ENCODE results near the gene PREP. TPM values are rescaled to one million over a fixed set of nuclear protein-coding genes. Genes with fewer than 3 reads are reported as not detected.

PREP gene
- total and polyA plus RNA-seq, 12 donors, result 12.3 to 37.4 (median 26.8) TPM

GRCh38 chr6:105294129-105294528 lies 108.8 kb downstream of the PREP start:
- TF ChIP-seq, protein P1, sequence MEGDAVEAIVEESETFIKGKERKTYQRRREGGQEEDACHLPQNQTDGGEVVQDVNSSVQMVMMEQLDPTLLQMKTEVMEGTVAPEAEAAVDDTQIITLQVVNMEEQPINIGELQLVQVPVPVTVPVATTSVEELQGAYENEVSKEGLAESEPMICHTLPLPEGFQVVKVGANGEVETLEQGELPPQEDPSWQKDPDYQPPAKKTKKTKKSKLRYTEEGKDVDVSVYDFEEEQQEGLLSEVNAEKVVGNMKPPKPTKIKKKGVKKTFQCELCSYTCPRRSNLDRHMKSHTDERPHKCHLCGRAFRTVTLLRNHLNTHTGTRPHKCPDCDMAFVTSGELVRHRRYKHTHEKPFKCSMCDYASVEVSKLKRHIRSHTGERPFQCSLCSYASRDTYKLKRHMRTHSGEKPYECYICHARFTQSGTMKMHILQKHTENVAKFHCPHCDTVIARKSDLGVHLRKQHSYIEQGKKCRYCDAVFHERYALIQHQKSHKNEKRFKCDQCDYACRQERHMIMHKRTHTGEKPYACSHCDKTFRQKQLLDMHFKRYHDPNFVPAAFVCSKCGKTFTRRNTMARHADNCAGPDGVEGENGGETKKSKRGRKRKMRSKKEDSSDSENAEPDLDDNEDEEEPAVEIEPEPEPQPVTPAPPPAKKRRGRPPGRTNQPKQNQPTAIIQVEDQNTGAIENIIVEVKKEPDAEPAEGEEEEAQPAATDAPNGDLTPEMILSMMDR (IDR thresholded peaks at IDR 0.05), result no peak
- WGBS, 2 donors, result 96 to 97% methylated on average over 2 of the region's 2 CpGs
- intact Hi-C loops (cut with DNase I), result no loop called here

DNA sequence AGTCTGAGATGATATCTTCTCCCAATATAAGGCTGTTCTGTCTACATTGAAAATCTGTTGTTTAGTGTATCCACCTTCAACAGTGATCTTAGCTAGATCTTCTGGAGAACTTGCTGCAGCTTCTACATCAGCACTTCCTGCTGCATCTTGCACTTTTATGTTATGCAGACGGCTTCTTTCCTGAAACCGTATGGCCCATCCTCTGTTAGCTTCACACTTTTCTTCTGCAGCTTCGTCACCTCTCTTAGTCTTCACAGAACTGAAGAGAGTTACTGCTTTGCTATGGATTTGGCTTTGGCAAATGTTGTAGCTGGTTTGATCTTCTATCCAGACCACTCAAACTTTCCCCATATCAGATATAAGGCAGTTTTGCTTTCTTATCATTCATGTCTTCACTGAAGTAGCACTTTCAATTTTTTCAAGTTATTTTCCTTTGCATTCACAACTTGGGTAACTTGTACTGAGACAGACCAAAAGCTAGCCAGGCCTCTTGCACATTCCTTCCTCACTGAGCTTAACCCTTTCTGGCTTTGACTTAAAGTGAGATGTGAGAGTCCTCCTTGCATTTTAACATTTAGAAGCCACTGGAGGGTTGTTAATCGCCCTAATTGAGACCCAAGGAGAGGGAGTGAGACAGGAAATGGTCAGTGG lies 110.1 kb downstream of the PREP start:
- no peak overlapping the region for H3K4me3 ChIP-seq
- H3K9me3 ChIP-seq, result peaks cover 0 to 8% (median 0%) of the 10 kb centered on the region in 11 donors
- WGBS, 2 donors, result 94 to 96% methylated on average over 4 of the region's 4 CpGs
- TF ChIP-seq, protein P1 (IDR thresholded peaks at IDR 0.05), result no peak
- peaks cover 0 to 21% (median 0%) of the 10 kb centered on the region in 9 donors for H3K36me3 ChIP-seq
- DNase-seq (no peak), ATAC-seq (no peak)
- intact Hi-C loops (cut with DNase I), result no loop called here
- no peaks in the 10 kb centered on the region for H3K27me3 ChIP-seq
- H3K4me1 ChIP-seq, result no peaks in the 10 kb centered on the region
- H3K27ac ChIP-seq, result no peak overlapping the region

More at GRCh38 chr6:105294129-105294528, 108.8 kb downstream of the PREP start:
- H3K27me3 ChIP-seq, result no peaks in the 10 kb centered on the region
- DNase-seq (no peak), ATAC-seq (no peak)
- no peaks in the 10 kb centered on the region for H3K4me1 ChIP-seq
- H3K36me3 ChIP-seq, result peaks cover 0 to 10% (median 0%) of the 10 kb centered on the region in 9 donors
- H3K27ac ChIP-seq, result no peak overlapping the region
- no peak overlapping the region for H3K4me3 ChIP-seq
- H3K9me3 ChIP-seq, result peaks cover 0 to 8% (median 0%) of the 10 kb centered on the region in 11 donors

- Histone ChIP-seq H3K4me1 (no peaks in the 10 kb centered on the region), H3K27me3 (no peaks in the 10 kb centered on the region), H3K4me3 (no peak overlapping the region), H3K9me3 (peaks cover 0 to 8% (median 0%) of the 10 kb centered on the region in 11 donors), H3K27ac (no peak overlapping the region), H3K36me3 (peaks cover 0 to 34% (median 0%) of the 10 kb centered on the region in 9 donors)
- TF ChIP-seq, protein P1 (IDR thresholded peaks at IDR 0.05), result no peak
- ATAC-seq (no peak), DNase-seq (no peak)
- intact Hi-C loops (cut with DNase I), result no loop called here
- 98 to 100% methylated on average over 1 of the region's 1 CpG for WGBS, 2 donors
These were observed 111.4 kb downstream of the PREP start for GRCh38 chr6:105291525-105291924.

DNA sequence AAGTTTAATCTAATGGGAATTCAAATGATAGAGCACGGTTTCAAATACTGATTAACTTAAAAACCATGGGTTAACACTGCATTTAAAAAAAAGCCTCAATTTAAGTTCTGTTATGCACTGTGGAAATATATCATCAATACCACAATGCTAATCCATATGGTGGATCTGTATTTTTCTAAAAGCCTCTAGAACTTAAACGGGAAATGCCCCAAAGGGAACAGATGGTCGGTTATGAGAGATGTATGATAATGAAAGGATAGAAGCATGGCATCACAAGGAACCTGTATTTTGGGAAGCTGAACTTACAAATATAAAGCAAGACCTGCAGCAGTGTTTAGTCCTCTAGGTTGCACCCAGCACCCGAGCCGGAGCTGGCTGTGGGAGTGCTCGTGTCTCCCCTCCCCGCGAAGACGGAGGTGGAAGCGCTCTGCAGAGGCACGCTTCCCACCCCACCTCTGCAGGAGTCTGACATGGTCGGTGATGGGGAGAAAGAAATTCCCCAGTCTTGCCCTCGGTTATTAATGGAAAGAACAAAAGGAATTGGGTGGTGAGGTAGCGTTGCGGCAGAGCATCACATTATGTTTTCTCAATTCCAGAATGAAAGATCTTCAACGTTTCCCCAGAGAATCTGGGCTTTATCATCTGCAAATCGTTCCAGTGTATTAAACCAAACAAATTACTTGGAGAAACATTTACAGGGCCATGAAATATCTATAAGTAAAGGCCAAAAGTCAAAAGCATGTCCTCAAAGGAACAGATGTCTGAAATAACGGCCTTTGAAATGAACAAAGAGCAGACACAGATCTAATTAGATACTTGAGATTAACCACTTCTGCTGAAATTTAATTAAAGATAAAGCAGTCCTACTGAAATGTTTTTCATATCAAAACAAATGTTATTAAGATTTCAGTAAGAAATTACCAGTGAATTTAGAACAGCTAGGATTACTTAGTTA lies 120.0 kb downstream of the PREP start:
- H3K9me3 ChIP-seq, result no peaks in the 10 kb centered on the region
- peaks cover 0 to 98% (median 20%) of the 10 kb centered on the region in 9 donors for H3K36me3 ChIP-seq
- WGBS, 2 donors, result 86 to 93% methylated on average over 18 of the region's 18 CpGs
- intact Hi-C loops (cut with DNase I), result no loop called here
- ATAC-seq, result no peak
- H3K4me3 ChIP-seq, result no peak overlapping the region
- TF ChIP-seq, protein P1 (IDR thresholded peaks at IDR 0.05), result no peak
- no peak overlapping the region for H3K27ac ChIP-seq
- no peaks in the 10 kb centered on the region for H3K27me3 ChIP-seq
- no peaks in the 10 kb centered on the region for H3K4me1 ChIP-seq
- no peak for DNase-seq

Data from heart right ventricle (tissue), 16 donors.